NCI-H187 (cell line): ENCODE measurements around the gene ZBTB24.

Experiments
- DNase-seq, 2 experiments: peaks; one replicate each; lab custom pipeline; 2025; lab: John Stamatoyannopoulos, UW

ZBTB24 gene

GRCh38 chr6:109420751-109421150 is 62.3 kb downstream of the ZBTB24 start:
- no peak for DNase-seq

- DNase-seq, result no peak
Observed at GRCh38 chr6:109417646-109418045, 65.4 kb downstream of the ZBTB24 start.
